Mesothelial cell of epicardium (in vitro differentiated cells): Measurements from ENCODE around the gene TLR1. TPM values are rescaled to one million over a fixed set of nuclear protein-coding genes. Genes with fewer than 3 reads are reported as not detected.
A peak's percentile ranks its signal among the peaks of the same experiment; 100 is the strongest.

Experiments
- DNase-seq, 2 experiments: peaks; one replicate each; pipeline ENCODE4 v3.0.0; 2021; ENCODE audit warnings: low spot score in 2 of 2; ENCODE audit not compliant: unreplicated experiment in 2 of 2
- H3K27ac Mint-ChIP-seq: 2 replicates; pipeline ENCODE4 v1.8.0; 2021; ENCODE audit warnings: mixed read lengths
- H3K27me3 Mint-ChIP-seq: 2 replicates; pipeline ENCODE4 v1.8.0; 2021; ENCODE audit warnings: low read depth, mixed read lengths
- H3K36me3 Mint-ChIP-seq: 2 replicates; pipeline ENCODE4 v1.8.0; 2021; ENCODE audit warnings: mixed read lengths
- H3K4me1 Mint-ChIP-seq: 2 replicates; pipeline ENCODE4 v1.8.0; 2021; ENCODE audit warnings: mixed read lengths
- H3K4me3 Mint-ChIP-seq: 2 replicates; pipeline ENCODE4 v1.8.0; 2021; ENCODE audit warnings: mild to moderate bottlenecking, moderate library complexity, mixed read lengths
- H3K9me3 Mint-ChIP-seq: 2 replicates; pipeline ENCODE4 v1.8.0; 2021; ENCODE audit warnings: mixed read lengths
- CTCF ChIP-seq: fragments of 200-600 bp; sonication (generic); IDR thresholded peaks from one replicate; pipeline ENCODE4 v1.5.0; 2021; ENCODE audit warnings: antibody characterized with exemption; ENCODE audit not compliant: unreplicated experiment
- total RNA-seq: library from RNA; stranded (reverse); gene quantifications from 3 replicates; pipeline ENCODE4 v1.2.1, GENCODE V29; 2021

The TLR1 gene
- total RNA-seq, 1 donor from 2014 or later: 1.2 TPM

DNA sequence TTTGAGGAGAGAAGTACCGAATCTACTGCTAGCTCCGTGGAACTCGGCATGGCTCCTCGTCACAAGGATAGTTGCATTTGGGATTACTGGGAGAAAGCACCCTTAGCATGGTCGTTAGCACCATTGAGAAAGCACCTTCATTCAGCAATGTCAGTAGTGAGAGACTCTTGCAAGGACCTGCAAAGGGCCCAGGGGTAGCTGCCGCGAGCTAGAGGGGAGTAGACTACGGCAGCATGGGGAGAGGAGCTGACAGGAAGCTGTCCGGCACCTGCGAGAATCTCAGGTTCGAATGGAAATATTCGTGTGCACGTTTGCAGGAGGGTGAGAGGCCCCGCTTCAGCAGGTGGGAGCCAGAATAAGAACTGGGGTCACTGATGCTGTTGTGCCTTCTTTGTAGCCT lies 42.0 kb downstream of the TLR1 start:
- DNase-seq: no peak
- H3K36me3 Mint-ChIP-seq: no peaks in the 10 kb centered on the region
- no peak for TF ChIP-seq CTCF
- no peaks in the 10 kb centered on the region for H3K27me3 Mint-ChIP-seq
- no peak overlapping the region for H3K27ac Mint-ChIP-seq
- H3K4me3 Mint-ChIP-seq: no peak overlapping the region
- peaks cover 6% of the 10 kb centered on the region for H3K9me3 Mint-ChIP-seq
- H3K4me1 Mint-ChIP-seq: peaks cover 4% of the 10 kb centered on the region

- peaks cover 4% of the 10 kb centered on the region for H3K4me1 Mint-ChIP-seq
- DNase-seq: no peak
- H3K36me3 Mint-ChIP-seq: no peaks in the 10 kb centered on the region
- H3K27me3 Mint-ChIP-seq: no peaks in the 10 kb centered on the region
- no peak overlapping the region for H3K4me3 Mint-ChIP-seq
- no peaks in the 10 kb centered on the region for H3K9me3 Mint-ChIP-seq
- no peak for TF ChIP-seq CTCF
- H3K27ac Mint-ChIP-seq: no peak overlapping the region
Observed at GRCh38 chr4:38759790-38760122, 44.8 kb downstream of the TLR1 start.

GRCh38 chr4:38759113-38759789 lies 45.3 kb downstream of the TLR1 start:
- peak in 1 of 2 experiments; percentile 72 for DNase-seq
- no peaks in the 10 kb centered on the region for H3K36me3 Mint-ChIP-seq
- H3K4me1 Mint-ChIP-seq: peaks cover 4% of the 10 kb centered on the region
- H3K27ac Mint-ChIP-seq: no peak overlapping the region
- peak overlapping the region; percentile 26 for H3K4me3 Mint-ChIP-seq
- peak; percentile 76 for TF ChIP-seq CTCF
- H3K27me3 Mint-ChIP-seq: no peaks in the 10 kb centered on the region
- no peaks in the 10 kb centered on the region for H3K9me3 Mint-ChIP-seq

DNA sequence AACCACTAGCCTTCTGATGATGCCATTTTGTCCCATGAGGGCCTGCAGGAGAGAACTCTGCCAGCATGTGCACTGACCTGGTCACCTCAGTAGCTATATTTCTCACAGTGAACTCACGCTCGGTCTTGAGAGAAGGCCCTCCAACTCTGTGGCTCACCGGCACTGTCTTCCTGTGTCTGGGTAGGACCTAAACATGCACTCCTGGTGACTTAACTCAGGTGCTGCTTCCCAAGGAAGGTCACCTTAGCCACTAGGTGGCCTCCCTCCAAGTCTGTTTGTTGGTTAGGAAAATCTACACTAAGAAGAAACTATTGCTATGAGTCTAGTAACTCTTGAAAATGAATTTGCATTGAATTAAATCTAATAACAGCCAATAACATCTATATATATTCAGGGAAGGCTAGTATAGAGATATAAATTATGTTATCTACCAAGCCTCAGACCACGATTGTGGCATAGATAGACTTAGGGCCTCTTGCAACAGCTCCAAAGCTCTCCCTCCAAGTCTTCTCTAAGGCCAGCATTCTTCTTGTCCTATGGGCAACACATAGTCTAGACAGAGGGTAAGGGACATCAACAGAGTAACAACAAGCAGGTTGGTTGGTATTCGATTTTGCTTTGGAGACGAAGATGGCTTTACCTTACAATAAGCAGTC lies 46.5 kb downstream of the TLR1 start:
- Mint-ChIP-seq H3K9me3 (no peaks in the 10 kb centered on the region), H3K27me3 (no peaks in the 10 kb centered on the region), H3K27ac (no peak overlapping the region), H3K4me1 (peaks cover 4% of the 10 kb centered on the region), H3K4me3 (no peak overlapping the region), H3K36me3 (no peaks in the 10 kb centered on the region)
- TF ChIP-seq CTCF: peak; percentile 15
- DNase-seq: no peak

DNA sequence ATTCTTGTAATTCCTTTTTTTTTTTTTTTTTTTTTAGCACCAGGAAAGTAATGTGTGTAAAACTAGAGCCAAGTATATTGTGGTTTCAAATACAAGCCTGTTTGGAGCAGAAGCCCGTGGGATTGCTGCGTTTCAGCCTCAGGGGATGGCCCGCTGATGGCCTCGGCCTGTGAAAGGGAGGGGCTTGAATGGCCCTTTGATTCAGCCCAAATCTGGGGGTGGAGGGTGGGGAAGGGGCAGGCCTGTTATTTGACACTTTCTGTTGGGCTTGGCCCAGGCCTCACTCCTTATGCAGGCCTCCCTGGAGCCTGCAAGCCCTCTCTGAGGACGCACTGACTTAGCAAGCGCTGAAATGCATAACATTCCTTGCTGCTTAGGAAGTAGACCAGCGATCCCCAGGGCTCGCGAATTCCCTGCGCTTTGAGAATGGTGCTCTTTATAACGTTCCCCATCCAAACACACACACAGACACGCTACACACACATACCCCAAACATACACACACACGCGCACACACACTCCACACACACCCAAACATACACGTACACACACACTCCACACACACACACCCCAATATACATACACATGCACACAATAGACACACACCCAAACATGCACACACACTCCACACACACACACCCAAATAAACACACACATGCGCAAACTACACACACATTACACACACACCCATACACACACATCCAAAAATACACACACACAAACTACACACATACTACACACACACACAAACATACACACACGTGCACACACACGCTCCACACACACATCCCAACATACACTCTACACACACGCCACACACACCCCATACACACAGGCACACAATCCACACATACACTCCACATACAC lies 51.4 kb downstream of the TLR1 start:
- DNase-seq: peak; percentile 63 to 74
- no peaks in the 10 kb centered on the region for H3K27me3 Mint-ChIP-seq

More for the DNA sequence above, 51.4 kb downstream of the TLR1 start:
- Mint-ChIP-seq H3K36me3 (no peaks in the 10 kb centered on the region), H3K4me1 (peaks cover 20% of the 10 kb centered on the region), H3K27ac (no peak overlapping the region), H3K9me3 (peaks cover 6% of the 10 kb centered on the region), H3K4me3 (no peak overlapping the region)
- TF ChIP-seq CTCF: no peak
